SK-N-MC (cell line): ENCODE measurements around the gene CD300A.

ENCODE experiments used
- EZH2 ChIP-seq: fragments of 200-600 bp; sonication (generic); IDR thresholded peaks from one replicate; pipeline ENCODE4 v1.6.1; 2017; ENCODE audit warnings: antibody characterized with exemption
- FOXP2 ChIP-seq: optimal IDR thresholded peaks from 2 replicates; pipeline ENCODE3; 2011; ENCODE audit warnings: mild to moderate bottlenecking, moderate library complexity; ENCODE audit not compliant: insufficient read depth; ENCODE audit errors: extremely low read length, control extremely low read depth
- POLR2AphosphoS5 ChIP-seq: IDR thresholded peaks from 2 replicates; pipeline ENCODE4 v1.6.1; 2012; ENCODE audit warnings: mild to moderate bottlenecking, low read depth, low read length, borderline replicate concordance

- TF ChIP-seq EZH2 = no peak
- no peak for TF ChIP-seq POLR2AphosphoS5
- TF ChIP-seq FOXP2 = no peak
These were observed 24.9 kb upstream of the CD300A start for GRCh38 chr17:74441537-74441936.
